22Rv1 (cell line): Measurements from ENCODE around the gene LTBP1.

Source experiments
- H3K27ac ChIP-seq: fragments of 450-650 bp; 2 replicates; pipeline ENCODE4 v1.5.1; 2017
- CTCF ChIP-seq: fragments of 450-650 bp; IDR thresholded peaks from 2 replicates; pipeline ENCODE4 v1.5.1; 2017; ENCODE audit warnings: mild to moderate bottlenecking
- ZFX ChIP-seq: fragments of 450-650 bp; IDR thresholded peaks from 2 replicates; pipeline ENCODE4 v1.6.1; 2017; ENCODE audit warnings: antibody characterized with exemption, borderline replicate concordance

Gene LTBP1

GRCh38 chr2:33219114-33219513, 272.4 kb downstream of the LTBP1 start:
- H3K27ac ChIP-seq, result no peak overlapping the region
- TF ChIP-seq CTCF, result no peak
- no peak for TF ChIP-seq ZFX

GRCh38 chr2:33219850-33220275, 273.1 kb downstream of the LTBP1 start:
- TF ChIP-seq ZFX (no peak), CTCF (no peak)
- H3K27ac ChIP-seq, result no peak overlapping the region

DNA sequence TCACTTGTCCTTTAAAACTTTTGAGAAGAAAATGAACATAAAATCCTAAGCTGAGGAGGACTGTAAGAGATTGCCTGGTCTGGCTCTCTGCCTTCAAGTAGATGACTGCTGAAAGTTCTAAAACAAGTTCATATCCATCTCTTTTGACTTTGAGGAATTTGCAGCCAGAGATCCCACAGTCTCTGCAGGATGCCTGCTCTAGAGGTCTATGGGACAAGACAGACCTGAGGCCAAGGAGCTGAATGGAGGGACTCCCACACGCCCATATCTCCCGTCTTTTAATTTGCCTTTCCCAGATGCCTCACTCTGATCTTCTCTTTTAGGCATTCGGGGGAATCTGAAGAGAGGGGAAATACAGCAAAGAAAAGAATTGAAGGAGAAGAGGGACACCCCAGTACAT, 273.8 kb downstream of the LTBP1 start:
- H3K27ac ChIP-seq, result no peak overlapping the region
- TF ChIP-seq ZFX (no peak), CTCF (no peak)

GRCh38 chr2:33221046-33221784, 274.5 kb downstream of the LTBP1 start:
- H3K27ac ChIP-seq, result no peak overlapping the region
- TF ChIP-seq CTCF (no peak), ZFX (no peak)

- TF ChIP-seq ZFX, result no peak
- TF ChIP-seq CTCF, result no peak
- no peak overlapping the region for H3K27ac ChIP-seq
Measured at GRCh38 chr2:33222309-33222708, 275.6 kb downstream of the LTBP1 start.

DNA sequence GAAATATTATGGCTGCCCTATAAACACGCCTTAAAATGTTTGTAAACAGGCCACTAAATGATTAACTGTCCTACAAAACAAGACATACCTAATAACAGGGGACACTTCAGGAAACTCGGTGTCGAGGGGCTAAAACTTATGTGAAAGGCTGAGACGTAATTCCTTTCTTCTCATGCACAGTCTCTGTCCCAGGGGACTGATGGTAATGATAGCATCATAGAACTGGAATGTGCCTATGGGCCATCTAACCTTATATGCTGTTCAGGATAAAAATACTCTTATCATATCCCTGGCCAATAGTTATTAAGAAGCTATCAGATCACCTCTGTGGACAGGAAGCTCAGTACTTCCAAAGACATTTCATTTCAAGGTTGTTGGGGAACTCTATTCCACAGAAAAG, 277.1 kb downstream of the LTBP1 start:
- no peak overlapping the region for H3K27ac ChIP-seq
- TF ChIP-seq CTCF (no peak), ZFX (no peak)

DNA sequence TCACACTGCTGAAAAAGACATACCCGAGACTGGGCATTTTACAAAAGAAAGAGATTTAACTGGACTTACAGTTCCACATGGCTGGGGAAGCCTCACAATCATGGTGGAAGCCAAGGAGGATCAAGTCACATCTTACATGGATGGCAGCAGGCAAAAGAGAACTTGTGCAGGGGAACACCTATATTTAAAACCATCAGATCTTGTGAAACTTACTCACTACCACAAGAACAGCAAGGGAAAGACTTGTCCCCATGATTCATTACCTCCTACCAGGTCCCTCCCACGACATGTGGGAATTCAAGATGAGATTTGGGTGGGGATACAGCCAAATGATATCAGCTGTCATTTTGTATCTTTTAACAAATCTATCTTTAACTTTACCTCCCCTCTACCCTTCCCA, 278.6 kb downstream of the LTBP1 start:
- no peak overlapping the region for H3K27ac ChIP-seq
- TF ChIP-seq CTCF (no peak), ZFX (no peak)
